ENCODE results near the gene KCNIP4. TPM values are rescaled to one million over a fixed set of nuclear protein-coding genes. Genes with fewer than 3 reads are reported as not detected.

Gene KCNIP4
- total and polyA plus RNA-seq, 2 donors (not counting 3 experiments of a cell fraction or from before 2014, with no cell fraction given): not detected

DNA sequence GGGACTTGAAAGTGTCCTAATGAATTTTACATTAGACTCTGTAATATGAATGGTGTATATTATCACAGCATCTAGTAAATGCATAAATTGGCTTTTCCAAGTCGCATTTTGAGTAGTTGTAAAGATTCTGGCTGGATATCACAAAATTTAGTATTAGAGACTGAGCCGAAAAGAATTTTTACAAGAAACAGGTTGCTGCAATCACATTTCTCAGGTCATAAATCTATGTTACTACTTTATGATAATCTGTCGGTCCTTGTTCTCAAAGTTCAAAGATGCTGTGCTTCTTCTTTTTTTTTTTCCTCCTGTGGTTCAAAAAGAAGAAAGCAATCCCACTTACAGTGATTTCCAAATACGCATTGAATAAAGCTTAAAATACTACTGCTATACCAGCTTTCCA lies 253.4 kb downstream of the KCNIP4 start:
- Histone ChIP-seq H3K27ac (ENCODE audit: insufficient read depth, low read depth, low read length) (no peak overlapping the region), H3K79me2 (ENCODE audit: control insufficient read depth, insufficient read depth, low read length) (no peaks in the 10 kb centered on the region), H3K9me3 (replicated peaks; ENCODE audit: control insufficient read depth, insufficient read depth, low read length) (no peaks in the 10 kb centered on the region), H3K4me3 (replicated peaks in 1 of 3; ENCODE audit: insufficient read depth in 1 of 3, low read depth in 1 of 3, low read length in 3 of 3) (no peak overlapping the region), H3K4me2 (ENCODE audit: insufficient read depth, low read length) (no peak overlapping the region), H3K36me3 (ENCODE audit: control insufficient read depth in 2 of 2, extremely low read depth in 1 of 2, insufficient read depth in 2 of 2, low read length in 2 of 2) (no peaks in the 10 kb centered on the region), H3K9ac (replicated peaks; ENCODE audit: extremely low read depth, insufficient read depth, low read length) (no peak overlapping the region), H2AFZ (ENCODE audit: low read depth, low read length) (no peak overlapping the region), H3K27me3 (ENCODE audit: control insufficient read depth in 2 of 2, insufficient read depth in 2 of 2, low read length in 2 of 2) (no peaks in the 10 kb centered on the region), H3K4me1 (ENCODE audit: control insufficient read depth, extremely low read depth, insufficient read depth, low read length) (no peaks in the 10 kb centered on the region), H3K9me1 (replicated peaks; ENCODE audit: control insufficient read depth, extremely low read depth, insufficient read depth, low read length) (no peaks in the 10 kb centered on the region), H4K20me1 (replicated peaks; ENCODE audit: control insufficient read depth, extremely low read depth, insufficient read depth, low read length) (no peaks in the 10 kb centered on the region)
- DNase-seq (ENCODE audit: low read depth, low spot score) (no peak), FAIRE-seq (no peak)
- BruUV-seq (replicated peaks): no TSS peak
- CTCF ChIA-PET: interaction anchor here (0.7 kb wide), 1 partner anchor 29 kb away, joined by 3 read pairs; no protein-coding TSS in a partner anchor
- POLR2A ChIA-PET: no interaction called here
- TF ChIP-seq POLR2A (IDR thresholded peaks at IDR 0.05; ENCODE audit: low read depth, low read length): no peak
- TF ChIP-seq POLR2AphosphoS5 (IDR thresholded peaks at IDR 0.05; ENCODE audit: insufficient read depth, low read depth, low read length): no peak
- TF ChIP-seq JUN (IDR thresholded peaks at IDR 0.05; ENCODE audit: borderline replicate concordance, insufficient read depth, insufficient read length, low read depth): no peak
- no peak for TF ChIP-seq FOS (IDR thresholded peaks at IDR 0.05; ENCODE audit: borderline replicate concordance, insufficient read depth, low read length)
- TF ChIP-seq, protein P1, sequence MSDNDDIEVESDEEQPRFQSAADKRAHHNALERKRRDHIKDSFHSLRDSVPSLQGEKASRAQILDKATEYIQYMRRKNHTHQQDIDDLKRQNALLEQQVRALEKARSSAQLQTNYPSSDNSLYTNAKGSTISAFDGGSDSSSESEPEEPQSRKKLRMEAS (IDR thresholded peaks at IDR 0.05; ENCODE audit: insufficient read depth, insufficient read length): no peak
- TF ChIP-seq GATA2 (IDR thresholded peaks at IDR 0.05; ENCODE audit: insufficient read depth, insufficient read length, low read depth, low read length): no peak
- TF ChIP-seq, protein P2, sequence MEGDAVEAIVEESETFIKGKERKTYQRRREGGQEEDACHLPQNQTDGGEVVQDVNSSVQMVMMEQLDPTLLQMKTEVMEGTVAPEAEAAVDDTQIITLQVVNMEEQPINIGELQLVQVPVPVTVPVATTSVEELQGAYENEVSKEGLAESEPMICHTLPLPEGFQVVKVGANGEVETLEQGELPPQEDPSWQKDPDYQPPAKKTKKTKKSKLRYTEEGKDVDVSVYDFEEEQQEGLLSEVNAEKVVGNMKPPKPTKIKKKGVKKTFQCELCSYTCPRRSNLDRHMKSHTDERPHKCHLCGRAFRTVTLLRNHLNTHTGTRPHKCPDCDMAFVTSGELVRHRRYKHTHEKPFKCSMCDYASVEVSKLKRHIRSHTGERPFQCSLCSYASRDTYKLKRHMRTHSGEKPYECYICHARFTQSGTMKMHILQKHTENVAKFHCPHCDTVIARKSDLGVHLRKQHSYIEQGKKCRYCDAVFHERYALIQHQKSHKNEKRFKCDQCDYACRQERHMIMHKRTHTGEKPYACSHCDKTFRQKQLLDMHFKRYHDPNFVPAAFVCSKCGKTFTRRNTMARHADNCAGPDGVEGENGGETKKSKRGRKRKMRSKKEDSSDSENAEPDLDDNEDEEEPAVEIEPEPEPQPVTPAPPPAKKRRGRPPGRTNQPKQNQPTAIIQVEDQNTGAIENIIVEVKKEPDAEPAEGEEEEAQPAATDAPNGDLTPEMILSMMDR (IDR thresholded peaks at IDR 0.05; ENCODE audit: extremely low read depth in 1 of 2, insufficient read depth in 1 of 2, low read depth in 1 of 2, low read length in 2 of 2): no peak
- intact Hi-C loops (cut with micrococcal nuclease) (no loop called here), dilution Hi-C loops (cut with MboI; ENCODE audit: extremely low pct_ligation_motif_present, low sequenced_read_pairs) (no loop called here)

Measured in endothelial cell of umbilical vein (primary cell).